A204.1 (cell line): ENCODE data around the gene PAN2.
A peak's percentile ranks its signal among the peaks of the same experiment; 100 is the strongest.
"Not testable (repeated sequence)": the region's sequence is repeated elsewhere in the genome, so short reads cannot be mapped to it uniquely, and the experiment has no call there.

Experiments
- FAIRE-seq: peaks from 2 replicates; lab custom pipeline; 2012; peaks lifted over from hg19 to GRCh38; lab: Jason Lieb, UNC

Gene PAN2

DNA sequence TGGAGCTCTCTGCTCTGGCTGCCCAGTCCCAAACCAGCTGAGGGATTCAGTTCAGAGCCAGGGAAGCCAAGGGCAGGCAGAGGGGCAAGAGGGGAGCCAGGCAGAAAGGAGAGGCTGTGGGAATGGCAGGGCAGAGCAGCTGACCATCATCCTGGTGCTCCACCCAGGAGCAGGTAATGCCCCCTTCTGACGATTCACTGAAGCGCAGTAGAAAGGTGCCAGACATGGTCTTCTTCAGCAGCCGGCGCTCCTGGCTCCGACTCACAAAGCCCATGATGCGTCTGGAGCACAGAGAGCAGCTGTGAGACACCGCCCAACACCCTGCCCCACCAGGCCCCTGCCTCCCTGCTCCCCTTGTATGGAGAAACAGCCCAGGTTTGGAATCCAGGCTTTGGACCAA is 12.9 kb upstream of the PAN2 start:
- FAIRE-seq, result no peak

DNA sequence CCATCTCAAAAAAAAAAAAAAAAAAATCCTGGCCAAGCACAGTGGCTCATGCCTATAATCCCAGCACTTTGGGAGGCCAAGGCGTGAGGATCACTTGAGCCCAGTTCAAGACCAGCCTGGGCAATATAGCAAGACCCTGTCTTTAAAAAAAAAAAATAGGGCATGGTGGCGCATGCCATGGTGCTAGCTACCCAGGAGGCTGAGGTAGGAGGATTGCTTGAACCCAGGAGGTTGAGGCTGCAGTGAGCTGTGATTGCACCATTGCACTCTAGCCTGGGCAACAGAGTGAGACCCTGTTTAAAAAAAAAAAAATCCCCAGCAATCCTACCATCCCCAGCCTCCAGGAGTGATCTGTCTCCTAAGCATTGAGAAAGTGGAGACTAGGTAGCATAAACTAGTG is 8.5 kb upstream of the PAN2 start:
- FAIRE-seq, result not testable (repeated sequence)

DNA sequence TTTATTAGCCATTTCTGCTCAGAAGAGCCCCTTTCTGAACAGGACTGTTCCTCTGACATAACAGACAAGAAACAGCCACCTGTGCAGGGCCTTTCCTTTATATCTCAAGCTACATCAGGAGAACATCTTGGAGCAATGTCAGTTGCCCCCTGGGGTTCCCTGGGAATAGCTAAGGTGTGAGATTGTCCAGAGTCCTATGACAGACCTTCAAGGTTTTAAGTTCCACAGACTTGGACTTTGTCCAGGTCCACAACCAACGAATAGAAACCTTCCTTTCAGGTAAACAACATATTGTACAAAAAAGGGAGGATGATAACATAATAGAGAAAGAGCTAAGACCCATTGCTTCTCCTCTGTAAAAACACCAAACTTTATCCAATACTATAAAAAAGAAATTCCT is 7.8 kb upstream of the PAN2 start:
- no peak for FAIRE-seq

DNA sequence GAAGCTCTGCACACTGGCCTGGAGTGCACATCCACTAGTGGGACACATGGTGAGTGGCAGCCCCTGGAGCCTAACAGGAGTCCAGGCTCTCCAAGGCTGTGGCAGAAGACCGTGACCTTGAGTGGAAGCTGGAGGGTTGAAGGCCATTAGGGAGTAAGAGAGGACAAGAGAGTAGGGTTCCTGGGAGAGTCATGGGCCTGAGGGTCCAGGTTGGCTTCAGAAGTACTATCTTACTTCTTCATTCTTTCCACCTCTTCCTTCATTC is 5.3 kb upstream of the PAN2 start:
- no peak for FAIRE-seq

DNA sequence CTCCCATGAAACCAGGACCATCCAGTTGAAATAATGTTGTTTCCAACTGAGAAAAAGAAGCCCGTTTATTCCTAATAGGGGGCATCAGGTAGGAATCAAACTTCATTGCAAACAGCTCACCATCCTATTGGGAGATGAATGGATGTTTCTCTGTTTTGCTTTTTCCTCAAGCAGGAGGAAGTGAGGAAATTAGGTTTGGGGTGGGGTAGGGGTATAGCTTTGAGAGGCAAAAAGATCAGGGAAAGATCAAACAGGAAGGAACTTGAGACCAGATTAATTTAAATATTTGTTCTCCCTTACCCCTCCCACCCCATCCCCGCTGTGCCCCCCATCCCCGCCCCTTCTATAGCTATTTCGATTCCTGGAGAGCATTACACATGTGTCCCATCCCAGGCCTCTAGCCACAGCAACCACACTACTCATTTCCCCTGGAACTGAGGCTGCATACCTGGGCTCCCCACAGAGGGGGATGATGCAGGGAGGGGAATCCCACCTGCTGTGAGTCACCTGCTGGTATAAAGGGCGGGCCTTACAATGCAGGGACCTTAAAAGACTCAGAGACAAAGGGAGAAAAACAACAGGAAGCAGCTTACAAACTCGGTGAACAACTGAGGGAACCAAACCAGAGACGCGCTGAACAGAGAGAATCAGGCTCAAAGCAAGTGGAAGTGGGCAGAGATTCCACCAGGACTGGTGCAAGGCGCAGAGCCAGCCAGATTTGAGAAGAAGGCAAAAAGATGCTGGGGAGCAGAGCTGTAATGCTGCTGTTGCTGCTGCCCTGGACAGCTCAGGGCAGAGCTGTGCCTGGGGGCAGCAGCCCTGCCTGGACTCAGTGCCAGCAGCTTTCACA is 4.7 kb upstream of the PAN2 start, which contains the start of gene IL23A:
IL23A (plus strand) TSS at position 577 of the 850 bp plus-strand sequence; CDS start at position 738, 161 bp downstream.
- FAIRE-seq, result no peak

DNA sequence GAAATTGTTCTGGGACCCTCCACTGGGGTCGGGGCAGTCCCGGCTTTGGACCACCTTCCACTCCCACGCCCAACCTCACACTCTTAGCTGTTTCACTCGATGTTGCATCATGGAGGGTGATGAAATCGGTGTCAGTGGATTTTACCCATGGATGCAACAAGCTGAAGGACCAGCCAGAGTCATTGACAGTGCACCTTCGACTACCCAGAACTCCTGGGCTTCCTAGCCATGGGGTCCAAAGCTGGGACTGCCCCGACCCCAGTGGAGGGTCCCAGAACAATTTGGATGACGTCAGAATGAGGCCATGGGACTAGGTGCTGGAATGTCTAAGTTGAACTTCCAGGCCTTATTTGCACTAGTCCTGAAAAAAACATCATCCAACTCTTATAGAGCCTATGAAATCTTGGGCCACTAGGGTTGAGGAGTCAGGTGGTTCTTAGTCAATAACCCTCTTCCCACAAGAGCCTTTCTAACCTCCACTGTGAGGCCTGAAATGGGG is 4.0 kb upstream of the PAN2 start:
- FAIRE-seq, result no peak

DNA sequence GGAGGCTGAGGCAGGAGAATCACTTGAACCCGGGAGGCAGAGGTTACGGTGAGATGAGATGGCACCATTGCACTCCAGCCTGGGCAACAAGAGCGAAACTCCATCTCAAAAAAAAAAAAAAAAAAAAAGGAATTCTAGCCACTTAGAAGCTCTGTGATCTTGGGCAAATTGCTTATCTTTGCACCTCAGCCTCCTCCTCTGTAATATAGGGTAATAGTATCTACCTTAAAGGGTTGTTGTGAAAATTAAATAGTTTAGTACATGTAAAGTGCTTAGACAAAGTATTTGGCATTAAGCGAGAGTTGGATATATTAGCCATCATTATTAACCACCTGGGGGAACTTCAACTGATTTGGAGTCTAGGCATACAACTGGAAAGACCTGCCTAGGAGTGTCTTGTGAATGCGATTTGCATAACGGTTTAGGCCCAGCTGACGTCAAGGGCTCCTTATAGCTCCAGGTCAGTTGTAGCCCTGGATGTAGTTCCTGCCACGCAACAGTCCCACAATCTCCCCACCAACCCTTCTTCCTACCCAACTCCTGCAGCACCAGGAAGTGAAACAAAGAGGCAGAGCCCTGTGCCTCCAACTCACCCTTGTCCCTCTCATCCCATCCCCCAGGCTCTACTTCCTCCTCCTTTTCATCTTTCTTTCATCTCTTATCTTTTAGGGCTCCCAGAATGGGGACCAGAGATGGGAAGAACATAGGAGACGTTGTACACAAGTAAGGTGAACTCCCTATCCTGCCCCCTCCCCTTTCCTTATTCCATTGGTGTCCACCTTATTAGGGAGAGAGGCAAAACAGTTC is 2.8 kb upstream of the PAN2 start:
- no peak for FAIRE-seq

DNA sequence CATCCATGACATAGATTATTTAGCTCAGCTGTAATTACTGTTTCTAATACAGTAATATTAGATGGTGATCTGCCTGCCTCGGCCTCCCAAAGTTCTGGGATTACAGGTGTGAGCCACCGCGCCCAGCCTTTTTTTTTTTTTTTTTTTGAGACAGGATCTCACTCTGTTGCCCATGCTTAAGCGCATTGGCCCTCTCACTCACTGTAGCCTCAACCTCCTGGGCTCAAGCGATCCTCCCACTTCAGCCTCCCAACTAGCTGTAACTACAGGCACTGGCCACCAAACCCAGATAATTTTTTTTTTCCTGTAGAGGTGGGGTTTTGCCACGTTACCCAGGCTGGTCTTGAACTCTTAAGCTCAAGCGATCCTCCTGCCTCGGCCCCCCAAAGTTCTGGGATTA is 1.7 kb upstream of the PAN2 start:
- not testable (repeated sequence) for FAIRE-seq

DNA sequence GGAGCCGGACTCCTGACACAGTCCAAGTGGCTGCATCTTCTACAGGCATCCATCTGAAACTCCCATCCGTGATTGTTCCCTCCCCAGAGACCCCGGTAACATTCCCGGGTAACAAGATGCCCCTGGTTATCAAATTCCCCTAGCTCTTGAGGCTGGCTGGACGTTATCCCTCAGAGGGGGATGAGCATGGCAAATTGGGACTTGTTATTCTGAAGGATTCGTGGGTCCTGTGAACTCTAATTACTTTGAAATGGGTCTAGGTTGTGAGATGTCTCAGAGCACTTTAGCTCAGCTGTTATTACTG is 642 bp upstream of the PAN2 start:
- FAIRE-seq, result no peak

DNA sequence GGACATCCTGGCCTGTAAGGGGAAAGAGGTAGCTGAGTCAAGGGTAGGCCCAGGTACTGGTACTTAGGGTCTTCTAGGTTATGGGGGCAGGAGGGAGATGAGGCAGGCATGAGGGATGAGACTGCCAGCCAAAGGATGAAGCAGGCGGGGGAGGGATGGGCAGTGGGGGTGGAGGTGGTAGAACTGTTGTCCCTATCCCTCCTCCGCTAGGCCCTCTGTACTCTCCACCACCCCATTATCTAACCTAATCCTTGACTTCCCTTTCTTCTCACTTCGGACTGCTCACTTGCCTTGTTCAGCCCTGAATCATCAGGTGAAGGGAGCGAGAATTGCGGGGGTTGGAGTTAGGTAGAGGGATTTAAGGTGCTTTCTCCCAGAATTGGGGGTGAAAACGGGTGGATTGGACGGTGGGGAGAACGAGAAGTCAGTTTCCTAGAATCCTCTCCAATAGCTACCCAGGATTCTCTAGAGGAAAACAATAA is 562 bp downstream of the PAN2 start:
- FAIRE-seq, result no peak

DNA sequence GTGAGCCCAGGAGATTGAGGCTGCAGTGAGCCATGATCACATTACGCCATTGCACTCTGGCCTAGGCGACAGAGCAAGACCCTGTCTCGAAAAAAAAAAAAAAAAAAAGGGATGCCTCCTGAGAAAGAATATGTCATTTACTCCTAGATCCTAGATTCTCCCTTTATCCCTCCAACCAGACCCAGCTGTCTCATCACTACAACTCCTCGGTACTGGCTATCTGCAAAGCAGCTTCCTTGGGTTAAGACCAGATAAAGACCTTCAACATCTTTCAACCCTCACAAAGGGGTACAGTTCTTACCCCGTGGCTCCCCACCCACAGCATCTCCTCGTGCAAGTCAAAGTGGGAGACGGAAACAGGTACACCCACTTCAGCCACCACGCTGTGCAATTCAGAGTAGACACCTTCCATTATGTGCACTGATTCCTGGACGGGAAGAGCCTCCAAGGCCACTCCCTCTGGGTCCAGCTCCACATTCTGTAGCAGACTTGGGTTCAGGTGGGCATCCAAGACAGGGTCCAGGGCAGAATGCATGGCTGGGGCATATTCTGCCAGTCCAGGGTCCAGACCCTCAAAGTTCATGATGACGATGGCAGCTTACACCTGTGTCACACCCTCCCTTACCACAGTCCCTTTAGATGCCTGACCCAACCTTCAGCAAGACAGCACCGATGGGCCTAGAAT is 1.1 kb downstream of the PAN2 start:
- FAIRE-seq, result no peak

DNA sequence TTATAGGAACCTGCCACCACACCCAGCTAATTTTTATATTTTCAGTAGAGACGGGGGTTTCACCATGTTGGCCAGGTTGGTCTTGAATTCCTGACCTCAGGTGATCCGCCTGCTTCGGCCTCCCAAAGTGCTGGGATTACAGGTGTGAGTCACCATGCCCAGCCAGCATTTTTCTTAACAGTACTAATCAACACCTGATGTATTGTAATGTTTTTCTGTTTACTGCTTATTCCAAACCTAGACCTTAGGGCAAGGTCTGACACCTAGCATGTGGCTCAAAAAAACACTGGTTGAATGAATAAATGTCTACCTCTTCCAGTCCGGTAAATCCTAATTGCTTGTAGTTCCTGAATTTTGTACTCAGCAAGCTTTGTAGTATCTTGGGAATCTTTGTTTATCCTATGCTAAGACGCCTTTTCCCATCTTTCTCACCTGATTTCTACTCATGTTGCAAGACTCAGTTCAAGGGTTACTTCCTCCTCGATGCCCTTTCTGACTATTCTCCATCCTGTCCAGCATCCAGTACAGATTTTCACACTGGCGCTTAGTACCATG is 2.8 kb downstream of the PAN2 start:
- FAIRE-seq, result no peak

DNA sequence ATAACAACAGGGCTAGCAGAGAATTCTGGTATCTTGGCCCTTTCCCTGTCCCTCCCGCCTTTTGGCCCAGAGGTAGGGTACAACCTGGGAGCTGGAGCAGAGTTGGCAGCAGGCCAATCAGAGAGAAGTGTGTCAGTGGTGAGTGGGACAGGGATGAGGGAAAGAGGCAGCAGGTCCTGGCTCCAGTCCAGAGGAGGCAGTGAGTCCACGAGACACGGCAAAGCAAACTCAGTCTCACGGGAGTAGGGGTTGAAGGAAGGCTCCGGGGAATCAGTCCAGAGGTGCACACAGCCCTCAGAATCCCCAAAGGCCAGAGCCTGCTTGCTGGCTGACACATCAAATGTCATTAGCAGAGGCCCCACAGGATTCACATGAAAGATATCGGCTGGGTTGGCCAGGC is 7.3 kb downstream of the PAN2 start:
- FAIRE-seq, result no peak

DNA sequence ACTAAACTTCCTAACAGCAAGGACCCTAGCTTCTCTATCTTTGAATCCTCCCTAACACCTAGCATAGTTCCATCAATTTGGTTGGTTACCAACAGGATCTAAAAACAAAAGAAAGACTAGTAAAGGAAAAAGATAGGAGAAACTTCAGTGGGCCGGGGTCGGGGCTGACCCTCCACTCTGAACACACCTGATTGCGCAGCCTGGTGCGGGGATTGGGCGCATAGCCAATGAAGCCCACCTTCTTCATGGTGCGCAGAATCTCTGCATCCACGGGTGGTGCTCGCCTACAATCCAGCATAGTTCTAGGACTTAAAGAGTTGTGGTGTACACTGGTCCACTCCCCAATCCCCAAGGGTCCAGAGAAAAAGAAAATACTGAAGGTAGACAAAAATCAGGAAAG is 7.7 kb downstream of the PAN2 start:
- FAIRE-seq, result no peak

DNA sequence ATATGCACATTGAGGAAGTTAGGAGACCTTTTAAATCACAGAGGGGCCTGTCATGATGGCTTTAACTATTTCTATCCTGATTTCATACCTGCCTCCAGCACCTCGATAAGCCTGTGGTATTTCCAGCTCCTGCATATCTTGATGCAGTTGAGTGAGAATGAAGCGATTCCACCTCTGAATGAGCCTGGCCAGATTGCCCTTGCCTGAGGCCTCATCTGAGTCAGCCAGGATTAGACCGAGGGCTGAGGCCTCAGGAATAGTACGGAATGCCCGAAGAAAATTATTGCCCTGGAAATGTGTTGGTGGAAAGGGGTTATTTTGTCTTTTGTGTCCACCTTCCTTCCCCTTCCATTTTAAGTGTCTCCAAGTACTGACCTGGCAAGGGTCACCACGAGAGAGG is 9.6 kb downstream of the PAN2 start:
- FAIRE-seq, result no peak

DNA sequence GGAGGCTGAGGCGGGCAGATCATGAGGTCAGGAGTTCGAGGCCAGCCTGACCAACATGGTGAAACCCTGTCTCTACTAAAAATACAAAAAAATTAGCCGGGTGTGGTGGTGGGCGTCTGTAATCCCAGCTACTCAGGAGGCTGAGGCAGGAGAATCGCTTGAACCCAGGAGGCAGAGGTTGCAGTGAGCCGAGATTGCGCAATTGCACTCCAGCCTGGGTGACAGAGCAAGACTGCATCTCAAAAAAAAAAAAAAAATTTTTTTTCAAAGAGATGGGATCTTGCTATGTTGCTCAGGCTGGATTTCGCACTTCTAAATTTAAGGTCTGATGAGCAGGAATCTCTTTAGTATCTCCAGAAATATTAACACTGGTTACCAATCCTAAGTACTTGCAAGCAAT is 12.2 kb downstream of the PAN2 start:
- FAIRE-seq, result not testable (repeated sequence)

DNA sequence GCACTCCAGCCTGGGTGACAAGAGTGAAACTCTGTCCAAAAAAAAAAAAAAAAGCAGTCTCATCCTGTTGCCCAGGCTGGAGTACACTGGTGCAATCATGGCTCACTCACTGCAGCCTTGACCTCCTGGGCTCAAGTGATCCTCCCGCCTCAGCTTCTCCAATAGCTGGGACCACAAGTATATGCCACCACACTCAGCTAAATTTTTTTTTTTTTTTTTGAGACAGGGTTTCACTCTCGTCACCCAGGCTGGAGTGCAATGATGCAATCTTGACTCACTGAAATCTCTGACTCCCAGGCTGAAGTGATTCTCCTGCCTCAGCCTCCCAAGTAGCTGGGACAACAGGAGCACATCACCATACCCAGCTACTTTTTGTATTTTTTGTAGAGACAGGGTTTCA is 12.8 kb downstream of the PAN2 start:
- no peak for FAIRE-seq

DNA sequence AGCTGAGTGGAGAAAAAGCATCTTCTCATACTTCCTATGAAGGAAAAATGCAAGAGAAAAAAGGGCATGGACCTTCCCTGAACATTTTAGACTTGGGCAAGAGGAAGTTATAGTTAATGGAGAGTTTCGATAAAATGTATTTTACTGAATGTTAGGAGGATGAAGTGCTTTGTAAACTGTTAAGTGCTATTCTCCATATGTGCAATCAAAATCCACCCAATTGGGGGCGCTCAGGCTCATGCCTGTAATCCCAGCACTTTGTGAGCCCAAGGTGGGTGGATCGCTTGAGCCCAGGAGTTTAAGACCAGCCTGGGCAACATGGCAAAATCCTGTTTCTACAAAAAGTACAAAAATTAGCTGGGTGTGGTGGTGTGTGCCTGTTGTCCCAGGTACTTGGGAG is 16.1 kb downstream of the PAN2 start:
- FAIRE-seq, result no peak

DNA sequence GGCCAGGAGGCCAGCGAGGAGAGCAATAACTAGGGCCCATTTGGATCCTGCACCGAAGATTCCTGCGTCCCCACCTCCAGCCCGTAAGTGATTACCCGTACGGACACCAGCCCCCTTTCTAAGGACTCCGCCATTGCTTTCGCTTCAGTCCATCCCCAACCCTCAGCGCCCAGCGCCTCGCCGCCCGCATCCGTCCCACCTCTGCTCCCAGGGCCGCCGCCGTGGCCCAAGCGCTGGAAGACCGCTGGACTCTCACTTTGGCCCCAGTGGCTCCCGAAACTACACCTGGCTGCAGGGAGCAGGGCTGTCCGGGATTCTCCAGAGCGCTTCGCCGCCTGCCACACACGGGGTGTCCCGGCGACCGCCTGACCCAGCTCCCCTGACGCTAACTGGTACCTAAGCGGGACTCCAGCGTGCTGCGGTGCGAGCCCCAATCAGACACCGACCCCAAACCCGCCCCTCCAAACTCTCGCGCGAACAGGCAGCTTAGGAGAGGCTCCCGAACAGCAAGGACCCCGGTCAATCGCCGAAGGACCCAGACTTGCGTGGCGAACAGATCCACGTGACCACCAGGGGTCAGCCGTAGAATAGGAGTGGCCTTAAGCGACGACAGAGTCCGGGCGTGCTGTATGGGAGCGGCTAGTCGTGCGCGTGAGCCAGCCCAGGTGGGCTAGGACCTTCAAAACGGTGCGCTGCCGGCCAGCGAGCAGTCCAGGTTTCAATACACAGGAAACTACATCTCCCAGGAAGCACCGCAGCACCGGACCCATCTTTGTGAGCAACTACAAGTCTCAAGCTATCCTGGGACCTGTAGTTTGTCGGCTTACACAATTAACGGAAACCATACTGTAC is 18.0 kb downstream of the PAN2 start, which contains the start of gene CNPY2:
CNPY2 (minus strand) TSS at position 367 of the 852 bp plus-strand sequence. CDS start 771 bp downstream, outside the sequence.
- FAIRE-seq, result peak; percentile 67

DNA sequence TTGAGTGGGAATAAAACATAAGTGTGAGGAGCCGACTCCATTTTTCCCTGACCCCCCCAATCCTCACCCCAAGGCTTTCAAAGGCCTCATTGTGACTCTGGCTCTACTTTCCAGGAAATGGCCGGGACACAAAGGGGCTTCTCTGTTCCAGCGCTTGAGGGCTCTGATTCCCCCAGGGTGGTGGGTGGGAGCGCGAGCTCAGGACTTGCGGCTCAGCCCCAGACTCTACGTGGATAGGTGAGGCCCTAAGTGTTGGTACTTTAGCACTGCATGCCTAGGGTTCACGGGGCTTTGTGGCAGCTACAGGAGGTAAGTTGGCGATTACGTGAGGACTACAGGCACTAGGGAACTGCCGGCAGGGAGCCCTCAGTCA is 18.6 kb downstream of the PAN2 start:
- FAIRE-seq, result no peak

DNA sequence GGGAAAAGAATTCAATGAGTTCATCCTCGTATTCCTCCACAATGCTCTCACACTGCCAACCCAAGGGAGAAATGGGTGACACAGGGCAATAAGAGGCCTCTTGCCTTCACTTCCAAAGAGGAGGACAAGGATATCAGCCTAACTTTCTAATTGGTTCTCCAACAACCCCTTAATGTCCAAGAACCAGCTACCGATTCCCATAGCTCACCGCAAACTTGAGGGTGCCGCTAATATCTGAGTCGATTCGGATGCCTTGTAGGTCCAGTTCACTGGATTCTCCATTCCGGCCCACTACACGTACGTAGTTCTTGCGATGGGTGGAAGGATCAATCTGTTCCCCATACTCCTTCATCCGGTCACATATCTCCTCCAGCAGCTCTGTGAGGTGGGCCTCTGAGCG is 22.8 kb downstream of the PAN2 start:
- FAIRE-seq, result no peak

DNA sequence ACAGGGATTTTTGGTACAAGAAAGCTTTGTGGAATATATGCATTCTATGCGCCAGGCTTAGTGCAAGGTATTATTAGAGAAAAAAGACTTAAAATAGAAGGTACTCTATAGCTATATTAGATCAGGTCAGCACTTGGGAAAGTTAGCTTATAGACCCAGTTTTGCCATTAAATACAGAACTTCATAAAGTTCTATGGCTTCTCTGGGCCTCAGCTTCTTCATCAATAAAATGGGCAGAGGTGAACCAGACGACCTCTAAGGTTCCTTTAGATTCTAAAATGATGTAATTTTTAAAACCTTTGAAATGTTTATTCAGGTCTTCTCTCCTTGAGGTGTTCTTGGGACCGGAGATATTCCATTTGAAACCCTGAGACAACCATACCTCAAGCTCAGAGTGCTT is 25.1 kb downstream of the PAN2 start:
- no peak for FAIRE-seq
